CD4-positive, alpha-beta T cell treated with Interleukin-1 beta for 1 hour (primary cell): Measurements from ENCODE around the gene LRRC23.

ENCODE experiments used
- DNase-seq, 2 donors: peaks; one replicate each; pipeline ENCODE4 v3.0.0-alpha.2; 2020 to 2022

Gene LRRC23

GRCh38 chr12:6928022-6928702, 23.5 kb downstream of the LRRC23 start:
- DNase-seq: no peak

DNA sequence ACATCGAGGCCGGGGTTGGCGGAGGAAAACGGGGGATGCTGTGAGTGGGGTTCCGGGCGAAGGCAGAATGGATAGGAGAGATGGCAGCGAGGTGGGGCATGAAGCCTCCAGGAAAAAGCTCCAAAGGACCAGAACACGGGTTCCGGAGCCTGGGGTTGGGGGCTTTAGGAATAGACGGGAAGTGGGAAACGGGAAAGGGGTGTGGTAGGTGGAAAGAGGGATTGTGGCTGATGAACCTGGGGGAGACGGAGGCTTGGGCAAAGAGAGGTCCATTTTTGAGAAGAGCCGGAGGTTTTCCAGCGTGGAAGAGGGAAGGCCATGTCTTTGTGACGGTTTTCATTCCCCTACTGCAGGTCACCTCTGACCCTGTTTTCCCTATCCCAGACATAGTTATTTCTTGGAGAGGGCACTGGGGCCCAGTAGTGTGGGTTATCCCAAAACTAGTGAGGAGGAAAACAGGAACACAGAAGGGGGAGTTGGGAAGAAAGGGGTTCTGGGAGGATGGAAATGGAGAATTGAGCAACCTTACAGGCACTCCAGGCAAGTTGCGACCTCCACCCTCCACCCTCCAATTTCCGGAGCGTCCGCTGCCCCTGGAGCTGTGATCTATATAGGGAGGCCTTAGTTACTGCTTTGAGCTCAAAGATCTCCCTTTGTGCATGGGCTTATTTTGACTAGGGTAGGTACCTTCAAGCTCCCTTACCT, 24.2 kb downstream of the LRRC23 start:
- DNase-seq: no peak

GRCh38 chr12:6929466-6930452, 25.1 kb downstream of the LRRC23 start:
- no peak for DNase-seq

- DNase-seq: no peak
These were observed 28.1 kb downstream of the LRRC23 start for GRCh38 chr12:6932766-6933165.

DNA sequence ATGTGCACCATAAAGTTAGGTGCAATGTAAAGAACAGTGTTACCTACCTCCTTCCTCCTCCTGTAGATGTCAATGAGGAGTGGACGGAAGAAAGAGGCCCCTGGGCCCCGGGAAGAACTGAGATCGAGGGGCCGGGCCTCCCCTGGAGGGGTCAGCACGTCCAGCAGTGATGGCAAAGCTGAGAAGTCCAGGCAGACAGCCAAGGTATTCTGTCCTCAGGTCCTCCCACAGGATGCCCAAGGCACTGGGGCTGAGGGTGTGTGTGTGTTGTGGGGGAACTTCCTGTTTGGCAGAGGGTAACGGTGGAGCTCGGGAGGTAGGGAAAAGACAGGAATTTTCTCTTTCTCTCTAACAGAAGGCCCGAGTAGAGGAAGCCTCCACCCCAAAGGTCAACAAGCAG, 29.5 kb downstream of the LRRC23 start:
- no peak for DNase-seq

DNA sequence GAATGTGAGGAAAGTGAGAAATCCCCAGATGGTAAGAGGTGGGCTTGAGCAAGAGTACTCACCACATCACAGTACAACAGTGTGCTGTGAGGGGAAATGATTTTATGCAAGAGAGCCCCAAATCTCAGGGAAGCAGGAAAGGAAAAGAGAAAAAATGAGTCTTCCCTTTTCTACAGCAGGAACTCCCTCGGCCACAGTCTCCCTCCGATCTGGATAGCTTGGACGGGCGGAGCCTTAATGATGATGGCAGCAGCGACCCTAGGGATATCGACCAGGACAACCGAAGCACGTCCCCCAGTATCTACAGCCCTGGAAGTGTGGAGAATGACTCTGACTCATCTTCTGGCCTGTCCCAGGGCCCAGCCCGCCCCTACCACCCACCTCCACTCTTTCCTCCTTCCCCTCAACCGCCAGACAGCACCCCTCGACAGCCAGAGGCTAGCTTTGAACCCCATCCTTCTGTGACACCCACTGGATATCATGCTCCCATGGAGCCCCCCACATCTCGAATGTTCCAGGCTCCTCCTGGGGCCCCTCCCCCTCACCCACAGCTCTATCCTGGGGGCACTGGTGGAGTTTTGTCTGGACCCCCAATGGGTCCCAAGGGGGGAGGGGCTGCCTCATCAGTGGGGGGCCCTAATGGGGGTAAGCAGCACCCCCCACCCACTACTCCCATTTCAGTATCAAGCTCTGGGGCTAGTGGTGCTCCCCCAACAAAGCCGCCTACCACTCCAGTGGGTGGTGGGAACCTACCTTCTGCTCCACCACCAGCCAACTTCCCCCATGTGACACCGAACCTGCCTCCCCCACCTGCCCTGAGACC, 31.0 kb downstream of the LRRC23 start:
- no peak for DNase-seq

DNA sequence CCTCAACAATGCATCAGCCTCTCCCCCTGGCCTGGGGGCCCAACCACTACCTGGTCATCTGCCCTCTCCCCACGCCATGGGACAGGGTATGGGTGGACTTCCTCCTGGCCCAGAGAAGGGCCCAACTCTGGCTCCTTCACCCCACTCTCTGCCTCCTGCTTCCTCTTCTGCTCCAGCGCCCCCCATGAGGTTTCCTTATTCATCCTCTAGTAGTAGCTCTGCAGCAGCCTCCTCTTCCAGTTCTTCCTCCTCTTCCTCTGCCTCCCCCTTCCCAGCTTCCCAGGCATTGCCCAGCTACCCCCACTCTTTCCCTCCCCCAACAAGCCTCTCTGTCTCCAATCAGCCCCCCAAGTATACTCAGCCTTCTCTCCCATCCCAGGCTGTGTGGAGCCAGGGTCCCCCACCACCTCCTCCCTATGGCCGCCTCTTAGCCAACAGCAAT, 31.6 kb downstream of the LRRC23 start:
- no peak for DNase-seq

DNA sequence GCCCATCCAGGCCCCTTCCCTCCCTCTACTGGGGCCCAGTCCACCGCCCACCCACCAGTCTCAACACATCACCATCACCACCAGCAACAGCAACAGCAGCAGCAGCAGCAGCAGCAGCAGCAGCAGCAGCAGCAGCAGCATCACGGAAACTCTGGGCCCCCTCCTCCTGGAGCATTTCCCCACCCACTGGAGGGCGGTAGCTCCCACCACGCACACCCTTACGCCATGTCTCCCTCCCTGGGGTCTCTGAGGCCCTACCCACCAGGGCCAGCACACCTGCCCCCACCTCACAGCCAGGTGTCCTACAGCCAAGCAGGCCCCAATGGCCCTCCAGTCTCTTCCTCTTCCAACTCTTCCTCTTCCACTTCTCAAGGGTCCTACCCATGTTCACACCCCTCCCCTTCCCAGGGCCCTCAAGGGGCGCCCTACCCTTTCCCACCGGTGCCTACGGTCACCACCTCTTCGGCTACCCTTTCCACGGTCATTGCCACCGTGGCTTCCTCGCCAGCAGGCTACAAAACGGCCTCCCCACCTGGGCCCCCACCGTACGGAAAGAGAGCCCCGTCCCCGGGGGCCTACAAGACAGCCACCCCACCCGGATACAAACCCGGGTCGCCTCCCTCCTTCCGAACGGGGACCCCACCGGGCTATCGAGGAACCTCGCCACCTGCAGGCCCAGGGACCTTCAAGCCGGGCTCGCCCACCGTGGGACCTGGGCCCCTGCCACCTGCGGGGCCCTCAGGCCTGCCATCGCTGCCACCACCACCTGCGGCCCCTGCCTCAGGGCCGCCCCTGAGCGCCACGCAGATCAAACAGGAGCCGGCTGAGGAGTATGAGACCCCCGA, 32.2 kb downstream of the LRRC23 start:
- DNase-seq: peak; percentile 56 to 61

GRCh38 chr12:6937481-6938352, 33.1 kb downstream of the LRRC23 start:
- peak; percentile 95 to 96 for DNase-seq

GRCh38 chr12:6938353-6939190, 34.0 kb downstream of the LRRC23 start:
- DNase-seq: no peak

GRCh38 chr12:6939191-6939540, 34.5 kb downstream of the LRRC23 start:
- no peak for DNase-seq

GRCh38 chr12:6941267-6941666, 36.6 kb downstream of the LRRC23 start:
- DNase-seq: no peak

- DNase-seq: no peak
These were observed 37.2 kb downstream of the LRRC23 start for GRCh38 chr12:6941782-6942181.

DNA sequence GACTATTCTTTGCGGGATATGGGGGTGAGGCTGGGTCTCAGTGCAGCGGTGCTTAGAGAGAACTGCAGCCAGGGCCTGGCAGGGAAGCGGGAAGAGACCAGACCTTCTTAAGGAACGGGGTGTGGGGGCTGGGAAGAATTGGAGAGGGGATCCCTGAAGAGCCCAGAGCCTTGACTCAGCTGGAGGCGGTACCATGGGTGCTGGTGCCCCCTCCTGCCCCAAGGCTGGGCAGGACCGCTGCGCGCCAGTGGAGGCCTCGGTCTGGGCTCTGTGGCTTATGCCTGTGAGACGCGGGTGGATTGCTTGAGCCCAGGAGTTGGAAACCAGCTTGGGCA, 37.7 kb downstream of the LRRC23 start:
- no peak for DNase-seq

DNA sequence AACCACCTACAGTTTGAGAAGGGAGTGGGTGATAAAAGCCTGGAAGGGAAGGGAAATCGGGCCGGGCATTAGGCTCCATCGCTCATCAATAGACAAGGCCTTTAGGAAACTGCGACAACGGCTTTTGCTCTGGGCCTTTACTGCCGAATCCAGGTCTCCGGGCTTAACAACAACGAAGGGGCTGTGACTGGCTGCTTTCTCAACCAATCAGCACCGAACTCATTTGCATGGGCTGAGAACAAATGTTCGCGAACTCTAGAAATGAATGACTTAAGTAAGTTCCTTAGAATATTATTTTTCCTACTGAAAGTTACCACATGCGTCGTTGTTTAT, 38.7 kb downstream of the LRRC23 start:
- DNase-seq: peak; percentile 90 to 91

DNA sequence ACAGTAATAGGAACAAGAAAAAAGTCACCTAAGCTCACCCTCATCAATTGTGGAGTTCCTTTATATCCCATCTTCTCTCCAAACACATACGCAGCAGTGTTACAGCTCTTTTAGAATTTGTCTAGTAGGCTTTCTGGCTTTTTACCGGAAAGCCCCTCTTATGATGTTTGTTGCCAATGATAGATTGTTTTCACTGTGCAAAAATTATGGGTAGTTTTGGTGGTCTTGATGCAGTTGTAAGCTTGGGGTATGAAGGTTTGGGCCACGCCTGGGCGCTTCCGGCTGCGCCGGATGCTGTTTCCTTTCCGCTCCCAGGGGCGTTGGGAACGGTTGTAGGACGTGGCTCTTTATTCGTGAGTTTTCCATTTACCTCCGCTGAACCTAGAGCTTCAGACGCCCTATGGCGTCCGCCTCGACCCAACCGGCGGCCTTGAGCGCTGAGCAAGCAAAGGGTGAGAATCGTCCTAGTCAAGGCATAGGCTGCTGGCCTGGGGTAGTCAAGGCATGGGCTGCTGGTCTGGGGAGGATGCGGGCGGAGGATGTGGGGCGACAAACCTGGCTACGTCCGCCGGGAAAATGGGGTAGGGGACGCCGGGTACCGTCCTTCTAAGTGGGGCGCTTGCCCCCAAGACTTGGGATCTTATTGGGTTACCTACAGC, 39.2 kb downstream of the LRRC23 start, which contains the start of the genes C12orf57 and RNU7-1:
TSS of gene C12orf57 (plus strand) at position 301 of the 659 bp plus-strand sequence. CDS start at position 401, 100 bp downstream.
TSS of gene RNU7-1 (plus strand) at position 95 of the 659 bp plus-strand sequence.
- DNase-seq: peak; percentile 89

- peak; percentile 89 to 90 for DNase-seq
These were observed 40.0 kb downstream of the LRRC23 start for GRCh38 chr12:6944381-6945186.

DNA sequence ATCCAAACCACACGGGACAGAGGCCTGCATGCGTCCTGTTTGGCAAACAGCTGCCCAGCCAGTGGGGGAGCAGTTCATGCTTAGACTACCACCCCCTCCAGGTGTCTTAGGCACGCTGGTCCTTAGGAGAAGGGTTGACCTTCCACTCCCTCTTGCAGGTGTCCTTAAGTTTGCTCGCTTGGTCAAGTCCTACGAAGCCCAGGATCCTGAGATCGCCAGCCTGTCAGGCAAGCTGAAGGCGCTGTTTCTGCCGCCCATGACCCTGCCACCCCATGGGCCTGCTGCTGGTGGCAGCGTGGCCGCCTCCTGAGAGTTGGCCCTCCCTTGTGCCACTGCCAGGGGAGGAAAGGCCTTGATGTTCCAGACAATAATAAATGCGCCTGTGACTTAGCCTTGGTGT, 41.0 kb downstream of the LRRC23 start:
- no peak for DNase-seq
